Spleen (tissue), 11 donors: ENCODE results near the gene PKN1. TPM values are rescaled to one million over a fixed set of nuclear protein-coding genes. Genes with fewer than 3 reads are reported as not detected.
A peak's percentile ranks its signal among the peaks of the same experiment; 100 is the strongest.

Source experiments
- DNase-seq: peaks from one replicate; pipeline ENCODE4 v3.0.0-alpha.2; 2020
- H3K27ac ChIP-seq, 8 donors: fragments of 200-600 bp; sonication (generic) in 7 of 8; 1 replicate in 4 of 8; 2 replicates in 4 of 8; pipeline versions ENCODE4 v1.5.0 to v1.8.0; 2016 to 2021; ENCODE audit warnings: inconsistent platforms in 4 of 8, mild to moderate bottlenecking in 4 of 8, moderate library complexity in 1 of 8
- H3K27me3 ChIP-seq, 7 donors: fragments of 200-600 bp; sonication (generic) in 6 of 7; replicated peaks in 1 of 7; 1 replicate in 4 of 7; 2 replicates in 3 of 7; pipeline versions ENCODE4 v1.5.0 to v1.8.0; 2016 to 2021; ENCODE audit warnings: inconsistent platforms in 3 of 7, mild to moderate bottlenecking in 1 of 7
- H3K36me3 ChIP-seq, 6 donors: fragments of 200-600 bp; sonication (generic) in 5 of 6; 1 replicate in 4 of 6; 2 replicates in 2 of 6; pipeline versions ENCODE4 v1.5.0 to v1.8.0; 2016 to 2021; ENCODE audit warnings: inconsistent platforms in 2 of 6
- H3K4me1 ChIP-seq, 6 donors: fragments of 200-600 bp; sonication (generic) in 5 of 6; 1 replicate in 3 of 6; 2 replicates in 3 of 6; pipeline versions ENCODE4 v1.5.0 to v1.8.0; 2016 to 2021; ENCODE audit warnings: inconsistent platforms in 3 of 6
- H3K4me3 ChIP-seq, 8 donors: fragments of 200-600 bp; sonication (generic) in 7 of 8; 1 replicate in 4 of 8; 2 replicates in 4 of 8; pipeline versions ENCODE4 v1.5.0 to v1.8.0; 2016 to 2021; ENCODE audit warnings: inconsistent platforms in 4 of 8, mild to moderate bottlenecking in 4 of 8, moderate library complexity in 2 of 8
- H3K9me3 ChIP-seq, 8 donors: fragments of 200-600 bp; sonication (generic) in 7 of 8; 1 replicate in 4 of 8; 2 replicates in 4 of 8; pipeline versions ENCODE4 v1.5.0 to v1.8.0; 2016 to 2021; ENCODE audit warnings: inconsistent platforms in 4 of 8
- CTCF ChIP-seq, 11 experiments: fragments of 200-600 bp in 7 of 11; fragments of 450-650 bp in 4 of 11; sonication (generic) in 4 of 11; IDR thresholded peaks in 8 of 11; conservative IDR thresholded peaks in 3 of 11; 1 replicate in 7 of 11; 2 replicates in 4 of 11; pipeline versions ENCODE4 v1.4.0 to v1.8.0; 2016 to 2021; ENCODE audit warnings: antibody characterized with exemption in 11 of 11, inconsistent platforms in 4 of 11, mild to moderate bottlenecking in 1 of 11
- POLR2A ChIP-seq, 3 donors: fragments of 450-650 bp; IDR thresholded peaks; one replicate each; pipeline ENCODE4 v1.5.1; 2017; ENCODE audit warnings: antibody characterized with exemption in 3 of 3, mild to moderate bottlenecking in 1 of 3
- POLR2AphosphoS5 ChIP-seq, 3 donors: sonication (generic); formaldehyde crosslinking; IDR thresholded peaks; one replicate each; pipeline ENCODE4 v1.5.1; 2017; ENCODE audit warnings: antibody characterized with exemption in 3 of 3
- WGBS, 5 donors: extraction: QIAGEN DNeasy Blood & Tissue Kit in 3 of 5; methylation state at CpG; one replicate each; pipeline versions ENCODE4 v1.1.5 to v1.1.7; 2013 to 2018; 5-methylcytosine and 5-hydroxymethylcytosine counted together
- intact Hi-C: fragments of 100-400 bp; cut with DNase I; formaldehyde crosslinking; loops from one replicate; pipeline ENCODE4 v1.15.0; 2023; ENCODE audit warnings: low total_unique reads
- polyA plus RNA-seq, 3 donors: library from polyadenylated mRNA; stranded (reverse); fragments of 200-250 nt; gene quantifications; one replicate each; pipeline ENCODE4 v1.2.1, GENCODE V29; 2013
- total RNA-seq, 7 donors: library from RNA; depleted of rRNA in 3 of 7; stranded (reverse); fragments of >200 nt in 3 of 7; fragmentation: NEBNext Ultra II Directional in 4 of 7; extraction: Animal tissue kit (Norgen Biotek cat#: 25700) in 4 of 7; gene quantifications; one replicate each; pipeline versions ENCODE4 v1.1.0 to v1.2.1, GENCODE V29; 2016 to 2021
- donor health status: healthy with polysubstance abuse.
- donor health status: DM: no; HTN: no; CAD: no; lungs with moderate emphysema.
- donor health status: DM: no; HTN: no; CAD: no.
- donor health status: Bipolar disorder and iron deficiency.
- donor health status: healthy.
- donor health status: DM: no; HTN: no; CAD: no.
- donor health status: DM: yes; HTN: yes; CAD: no.

Gene PKN1
- total and polyA plus RNA-seq, 10 donors: 93.3 to 213 (median 166) TPM

GRCh38 chr19:14478113-14478545, 45.0 kb downstream of the PKN1 start:
- WGBS, 5 donors: 55 to 90% (median 83%) methylated on average over 7 to 24 of the region's 24 CpGs
- H3K27ac ChIP-seq: peak overlapping the region in 7 of 8 donors; percentile 3 to 75 (median 68)
- no peak for DNase-seq

GRCh38 chr19:14479309-14479974, 46.3 kb downstream of the PKN1 start:
- H3K27me3 ChIP-seq: peaks cover 0 to 24% (median 13%) of the 10 kb centered on the region in 7 donors
- no peaks in the 10 kb centered on the region for H3K9me3 ChIP-seq
- H3K4me1 ChIP-seq: peaks cover 10 to 65% (median 35%) of the 10 kb centered on the region in 6 donors
- 60 to 84% (median 69%) methylated on average over 14 of the region's 14 CpGs for WGBS, 5 donors
- DNase-seq: no peak
- H3K4me3 ChIP-seq: peak overlapping the region in 1 of 8 donors; percentile 32
- H3K36me3 ChIP-seq: peaks cover 0 to 57% (median 25%) of the 10 kb centered on the region in 6 donors
- peak overlapping the region in 6 of 8 donors; percentile 13 to 75 (median 44) for H3K27ac ChIP-seq
- TF ChIP-seq POLR2AphosphoS5 (IDR thresholded peaks at IDR 0.05) (peak in 1 of 3 donors; percentile 13), POLR2A (IDR thresholded peaks at IDR 0.05) (no peak)
- intact Hi-C loops: no loop called here

More at GRCh38 chr19:14478113-14478545, 45.0 kb downstream of the PKN1 start:
- peaks cover 0 to 53% (median 25%) of the 10 kb centered on the region in 6 donors for H3K36me3 ChIP-seq
- H3K4me1 ChIP-seq: peaks cover 15 to 78% (median 48%) of the 10 kb centered on the region in 6 donors
- peaks cover 0 to 38% (median 26%) of the 10 kb centered on the region in 7 donors for H3K27me3 ChIP-seq
- intact Hi-C loops: no loop called here
- TF ChIP-seq POLR2AphosphoS5 (IDR thresholded peaks at IDR 0.05) (peak in 2 of 3 donors; percentile 34 to 36), CTCF (IDR thresholded peaks at IDR 0.05 in 8 of 11, conservative IDR thresholded peaks at IDR 0.05 in 3 of 11) (no peak), POLR2A (IDR thresholded peaks at IDR 0.05) (no peak)
- H3K9me3 ChIP-seq: no peaks in the 10 kb centered on the region
- H3K4me3 ChIP-seq: no peak overlapping the region

GRCh38 chr19:14479975-14480699, 47.0 kb downstream of the PKN1 start:
- Histone ChIP-seq H3K4me1 (peaks cover 5 to 58% (median 29%) of the 10 kb centered on the region in 6 donors), H3K27ac (peak overlapping the region in 6 of 8 donors; percentile 13 to 75 (median 44)), H3K36me3 (peaks cover 0 to 64% (median 25%) of the 10 kb centered on the region in 6 donors), H3K9me3 (no peaks in the 10 kb centered on the region), H3K4me3 (peak overlapping the region in 2 of 8 donors; percentile 0 to 32), H3K27me3 (peaks cover 0 to 18% (median 6%) of the 10 kb centered on the region in 7 donors)
- TF ChIP-seq CTCF (IDR thresholded peaks at IDR 0.05 in 8 of 11, conservative IDR thresholded peaks at IDR 0.05 in 3 of 11): peak; percentile 83 to 98 (median 93)
- TF ChIP-seq POLR2A (IDR thresholded peaks at IDR 0.05): no peak
- peak; percentile 43 to 83 (median 67) for TF ChIP-seq POLR2AphosphoS5 (IDR thresholded peaks at IDR 0.05)
- peak; percentile 92 for DNase-seq
- intact Hi-C loops: no loop called here
- 40 to 71% (median 46%) methylated on average over 12 to 43 of the region's 43 CpGs for WGBS, 5 donors

- Histone ChIP-seq H3K36me3 (peaks cover 0 to 65% (median 25%) of the 10 kb centered on the region in 6 donors), H3K27me3 (peaks cover 0 to 12% (median under 1%) of the 10 kb centered on the region in 7 donors), H3K4me3 (no peak overlapping the region), H3K4me1 (peaks cover 0 to 53% (median 24%) of the 10 kb centered on the region in 6 donors), H3K9me3 (no peaks in the 10 kb centered on the region), H3K27ac (peak overlapping the region in 3 of 8 donors; percentile 48 to 75 (median 72))
- intact Hi-C loops: no loop called here
- no peak for DNase-seq
- WGBS, 5 donors: 68 to 81% (median 75%) methylated on average over 5 of the region's 5 CpGs
- TF ChIP-seq CTCF (IDR thresholded peaks at IDR 0.05 in 8 of 11, conservative IDR thresholded peaks at IDR 0.05 in 3 of 11) (no peak), POLR2AphosphoS5 (IDR thresholded peaks at IDR 0.05) (no peak), POLR2A (IDR thresholded peaks at IDR 0.05) (no peak)
These were observed 47.6 kb downstream of the PKN1 start for GRCh38 chr19:14480700-14481079.
